Stomach (tissue), 4 donors: ENCODE data around the gene PDHX.

Source experiments
- POLR2A ChIP-seq, 4 donors: fragments of 450-650 bp; IDR thresholded peaks; one replicate each; pipeline ENCODE4 v1.6.1; 2016; ENCODE audit warnings: antibody characterized with exemption in 4 of 4, control low read depth in 2 of 4, mild to moderate bottlenecking in 1 of 4, moderate library complexity in 1 of 4
- TF ChIP-seq, protein P1 (sequence below), 7 experiments: fragments of 450-650 bp in 4 of 7; fragments of 200-600 bp in 3 of 7; sonication (generic) in 3 of 7; IDR thresholded peaks; one replicate each; pipeline ENCODE4 v1.5.1; 2016 to 2019; ENCODE audit warnings: antibody characterized with exemption in 7 of 7, control low read depth in 2 of 7, mild to moderate bottlenecking in 1 of 7

DNA sequence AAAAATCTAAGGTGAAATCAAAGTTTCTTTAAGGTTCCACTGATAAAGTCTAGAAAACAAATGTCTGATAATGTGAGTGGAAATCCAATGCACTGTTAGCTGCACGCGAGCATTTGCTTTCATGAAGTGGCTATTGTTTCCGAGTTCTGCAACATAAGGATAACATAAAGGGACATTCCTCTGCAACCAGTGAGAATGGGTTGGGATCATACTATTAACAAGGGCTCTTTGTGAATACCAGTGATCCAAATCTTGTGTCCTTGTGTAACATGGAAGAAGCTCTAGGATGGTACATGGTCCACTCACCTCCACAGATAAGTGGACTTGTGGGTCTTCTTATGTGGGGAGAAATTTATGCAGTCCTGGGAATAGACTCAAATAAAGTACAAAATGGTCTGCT lies 24.8 kb upstream of the PDHX start:
- TF ChIP-seq, protein P1, sequence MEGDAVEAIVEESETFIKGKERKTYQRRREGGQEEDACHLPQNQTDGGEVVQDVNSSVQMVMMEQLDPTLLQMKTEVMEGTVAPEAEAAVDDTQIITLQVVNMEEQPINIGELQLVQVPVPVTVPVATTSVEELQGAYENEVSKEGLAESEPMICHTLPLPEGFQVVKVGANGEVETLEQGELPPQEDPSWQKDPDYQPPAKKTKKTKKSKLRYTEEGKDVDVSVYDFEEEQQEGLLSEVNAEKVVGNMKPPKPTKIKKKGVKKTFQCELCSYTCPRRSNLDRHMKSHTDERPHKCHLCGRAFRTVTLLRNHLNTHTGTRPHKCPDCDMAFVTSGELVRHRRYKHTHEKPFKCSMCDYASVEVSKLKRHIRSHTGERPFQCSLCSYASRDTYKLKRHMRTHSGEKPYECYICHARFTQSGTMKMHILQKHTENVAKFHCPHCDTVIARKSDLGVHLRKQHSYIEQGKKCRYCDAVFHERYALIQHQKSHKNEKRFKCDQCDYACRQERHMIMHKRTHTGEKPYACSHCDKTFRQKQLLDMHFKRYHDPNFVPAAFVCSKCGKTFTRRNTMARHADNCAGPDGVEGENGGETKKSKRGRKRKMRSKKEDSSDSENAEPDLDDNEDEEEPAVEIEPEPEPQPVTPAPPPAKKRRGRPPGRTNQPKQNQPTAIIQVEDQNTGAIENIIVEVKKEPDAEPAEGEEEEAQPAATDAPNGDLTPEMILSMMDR (IDR thresholded peaks at IDR 0.05): no peak
- TF ChIP-seq POLR2A (IDR thresholded peaks at IDR 0.05): no peak
